HepG2 (cell line): ENCODE results near the gene DOCK9.

Experiments used
- CEBPB ChIP-seq: IDR thresholded peaks from 2 replicates; pipeline ENCODE4 v1.6.1; 2011; ENCODE audit warnings: low read depth, low read length, improper control_type of control experiment, borderline replicate concordance
- CHD2 ChIP-seq: IDR thresholded peaks from 2 replicates; pipeline ENCODE4 v1.6.1; 2011; ENCODE audit warnings: low read depth, low read length, improper control_type of control experiment
- CTCF ChIP-seq: sonication (generic); formaldehyde crosslinking; IDR thresholded peaks from 2 replicates; pipeline ENCODE4 v1.5.0; 2020; ENCODE audit warnings: mild to moderate bottlenecking, missing genetic modification reagents, moderate library complexity
- HDAC2 ChIP-seq: sonication (generic); formaldehyde crosslinking; IDR thresholded peaks from 2 replicates; pipeline ENCODE4 v1.4.0; 2020; ENCODE audit warnings: missing genetic modification reagents
- POLR2A ChIP-seq, 2 experiments: IDR thresholded peaks; 2 replicates each; pipeline ENCODE4 v1.6.1; 2011; ENCODE audit warnings: low read depth in 2 of 2, low read length in 2 of 2, mild to moderate bottlenecking in 1 of 2, moderate library complexity in 1 of 2; ENCODE audit not compliant: insufficient read depth in 1 of 2
- RBFOX2 ChIP-seq: fragments of 200-400 bp; formaldehyde crosslinking; IDR thresholded peaks from 2 replicates; pipeline ENCODE4 v1.6.1; 2017; ENCODE audit warnings: low read depth, mild to moderate bottlenecking, low read length
- REST ChIP-seq, 2 experiments: IDR thresholded peaks; 2 replicates each; pipeline ENCODE4 v1.6.1; 2011 to 2012; ENCODE audit warnings: low read length in 2 of 2, borderline replicate concordance in 1 of 2, low read depth in 1 of 2, mild to moderate bottlenecking in 1 of 2, moderate library complexity in 1 of 2
- ZFP82 ChIP-seq: sonication (generic); formaldehyde crosslinking; IDR thresholded peaks from 2 replicates; pipeline ENCODE4 v1.5.1; 2020; ENCODE audit warnings: mild to moderate bottlenecking, missing genetic modification reagents, borderline replicate concordance
- ZNF142 ChIP-seq: sonication (generic); formaldehyde crosslinking; IDR thresholded peaks from 2 replicates; pipeline ENCODE4 v1.4.0; 2020; ENCODE audit warnings: missing genetic modification reagents
- ZNF205 ChIP-seq: IDR thresholded peaks from 2 replicates; pipeline ENCODE4 v1.6.1; 2018; ENCODE audit warnings: missing biosample characterization, missing genetic modification reagents
- ZNF432 ChIP-seq: sonication (generic); formaldehyde crosslinking; IDR thresholded peaks from 2 replicates; pipeline ENCODE4 v1.5.0; 2020; ENCODE audit warnings: missing genetic modification reagents, mild to moderate bottlenecking, borderline replicate concordance
- ZNF552 ChIP-seq: sonication (generic); formaldehyde crosslinking; IDR thresholded peaks from 2 replicates; pipeline ENCODE4 v1.9.0; 2022; ENCODE audit warnings: missing genetic modification reagents, mild to moderate bottlenecking, borderline replicate concordance
- ZNF576 ChIP-seq: sonication (generic); formaldehyde crosslinking; IDR thresholded peaks from 2 replicates; pipeline ENCODE4 v1.4.0; 2020; ENCODE audit warnings: mild to moderate bottlenecking, missing genetic modification reagents
- ZNF776 ChIP-seq: sonication (generic); formaldehyde crosslinking; IDR thresholded peaks from 2 replicates; pipeline ENCODE4 v1.4.0; 2020; ENCODE audit warnings: mild to moderate bottlenecking, missing genetic modification reagents

DNA sequence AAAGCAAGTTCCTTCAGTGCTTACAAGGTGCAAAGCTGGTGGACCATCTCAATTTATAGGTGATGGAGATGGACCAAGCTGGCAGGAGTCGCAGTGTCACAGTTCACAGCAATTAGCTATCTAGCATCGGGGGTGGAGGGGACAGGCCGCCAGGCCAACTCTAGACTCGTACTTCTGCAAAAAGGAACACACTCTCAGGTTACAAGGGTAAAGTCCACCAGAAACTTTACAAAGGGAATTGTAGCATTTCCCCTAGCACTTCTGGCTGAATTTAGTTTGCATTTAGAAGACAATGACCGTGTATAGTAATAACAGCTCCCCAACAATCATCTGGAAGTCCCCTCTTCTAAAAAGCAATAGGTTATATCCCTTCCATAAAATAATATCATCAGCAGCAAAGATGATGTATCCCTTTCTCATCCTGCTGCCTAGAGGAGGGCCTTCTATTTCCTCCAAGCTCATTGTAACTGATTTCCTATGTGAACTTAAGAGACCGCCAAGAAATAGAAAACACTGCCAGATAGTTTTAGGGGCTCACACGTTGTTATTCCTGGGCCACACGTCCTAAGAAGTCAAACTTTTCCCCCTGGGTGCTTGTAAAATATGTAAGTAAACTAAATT is 8.5 kb upstream of the DOCK9 start:
- TF ChIP-seq CTCF (CRISPR knock-in tag) (no peak), ZNF142 (CRISPR knock-in tag) (no peak), REST (IDR thresholded peaks at IDR 0.05; ENCODE audit: borderline replicate concordance in 1 of 2, low read depth in 1 of 2, low read length in 2 of 2) (no peak), ZFP82 (no peak), RBFOX2 (no peak), POLR2A (IDR thresholded peaks at IDR 0.05; ENCODE audit: insufficient read depth in 1 of 2, low read depth in 2 of 2, low read length in 2 of 2) (no peak), ZNF552 (CRISPR knock-in tag) (no peak), CEBPB (no peak), ZNF776 (no peak), HDAC2 (CRISPR knock-in tag) (no peak), ZNF205 (CRISPR knock-in tag) (no peak), ZNF576 (CRISPR knock-in tag) (no peak), CHD2 (no peak), ZNF432 (CRISPR knock-in tag) (no peak)
